Measurements from ENCODE around the gene NSMCE1. TPM values are rescaled to one million over a fixed set of nuclear protein-coding genes. Genes with fewer than 3 reads are reported as not detected.

The NSMCE1 gene
- total RNA-seq, 1 experiment from 2014 or later: 106 TPM

- TF ChIP-seq CTCF (IDR thresholded peaks at IDR 0.05; ENCODE audit: unreplicated experiment): no peak
- no peak for DNase-seq (ENCODE audit: unreplicated experiment)
- Mint-ChIP-seq H3K9me3 (ENCODE audit: unreplicated experiment) (no peaks in the 10 kb centered on the region), H3K4me3 (ENCODE audit: unreplicated experiment) (no peak overlapping the region), H3K27me3 (ENCODE audit: insufficient read depth, unreplicated experiment) (no peaks in the 10 kb centered on the region), H3K4me1 (ENCODE audit: insufficient read depth, unreplicated experiment) (peaks cover 23% of the 10 kb centered on the region), H3K27ac (ENCODE audit: low read depth, unreplicated experiment) (peak overlapping the region; percentile 5), H3K36me3 (ENCODE audit: insufficient read depth, unreplicated experiment) (peaks cover 39% of the 10 kb centered on the region)
- ChIA-PET CTCF (interaction anchor here (0.6 to 11.0 kb wide), 4 partner anchors 11 to 210 kb away, joined by 3 to 248 read pairs (median 4); no protein-coding TSS in a partner anchor), POLR2A (interaction anchor here (1.4 kb wide), 1 partner anchor 84 kb away, joined by 4 read pairs; no protein-coding TSS in a partner anchor)
- intact Hi-C loops (cut with micrococcal nuclease): no loop called here
- BruUV-seq (replicated peaks): no TSS peak
Measured at GRCh38 chr16:27238591-27238990, 30.0 kb downstream of the NSMCE1 start.

- peaks cover 23% of the 10 kb centered on the region for H3K4me1 Mint-ChIP-seq (ENCODE audit: insufficient read depth, unreplicated experiment)
- H3K9me3 Mint-ChIP-seq (ENCODE audit: unreplicated experiment): no peaks in the 10 kb centered on the region
- peaks cover 39% of the 10 kb centered on the region for H3K36me3 Mint-ChIP-seq (ENCODE audit: insufficient read depth, unreplicated experiment)
- intact Hi-C loops (cut with micrococcal nuclease): no loop called here
- no peak for DNase-seq (ENCODE audit: unreplicated experiment)
- H3K4me3 Mint-ChIP-seq (ENCODE audit: unreplicated experiment): no peak overlapping the region
- H3K27me3 Mint-ChIP-seq (ENCODE audit: insufficient read depth, unreplicated experiment): no peaks in the 10 kb centered on the region
- H3K27ac Mint-ChIP-seq (ENCODE audit: low read depth, unreplicated experiment): peak overlapping the region; percentile 5
- no TSS peak for BruUV-seq (replicated peaks)
- CTCF ChIA-PET: interaction anchor here (0.5 to 11.0 kb wide), 6 partner anchors 124 to 219 kb away, joined by 3 to 248 read pairs (median 6); no protein-coding TSS in a partner anchor
- TF ChIP-seq CTCF (IDR thresholded peaks at IDR 0.05; ENCODE audit: unreplicated experiment): no peak
- POLR2A ChIA-PET: interaction anchor here (1.4 kb wide), 1 partner anchor 84 kb away, joined by 4 read pairs; no protein-coding TSS in a partner anchor
Measured at GRCh38 chr16:27238016-27238587, 30.5 kb downstream of the NSMCE1 start.

- BruUV-seq (replicated peaks): no TSS peak
- peak overlapping the region; percentile 66 for H3K27ac Mint-ChIP-seq (ENCODE audit: low read depth, unreplicated experiment)
- H3K4me1 Mint-ChIP-seq (ENCODE audit: insufficient read depth, unreplicated experiment): peaks cover 23% of the 10 kb centered on the region
- POLR2A ChIA-PET: interaction anchor here (1.4 kb wide), 1 partner anchor 85 kb away, joined by 4 read pairs; no protein-coding TSS in a partner anchor
- no peak for TF ChIP-seq CTCF (IDR thresholded peaks at IDR 0.05; ENCODE audit: unreplicated experiment)
- no peak overlapping the region for H3K4me3 Mint-ChIP-seq (ENCODE audit: unreplicated experiment)
- no peaks in the 10 kb centered on the region for H3K27me3 Mint-ChIP-seq (ENCODE audit: insufficient read depth, unreplicated experiment)
- CTCF ChIA-PET: interaction anchor here (0.5 to 11.0 kb wide), 11 partner anchors 12 to 227 kb away, joined by 3 to 248 read pairs (median 8); no protein-coding TSS in a partner anchor
- DNase-seq (ENCODE audit: unreplicated experiment): no peak
- no peaks in the 10 kb centered on the region for H3K9me3 Mint-ChIP-seq (ENCODE audit: unreplicated experiment)
- intact Hi-C loops (cut with micrococcal nuclease): no loop called here
- peaks cover 42% of the 10 kb centered on the region for H3K36me3 Mint-ChIP-seq (ENCODE audit: insufficient read depth, unreplicated experiment)
Measured at GRCh38 chr16:27237219-27238015, 31.2 kb downstream of the NSMCE1 start.

GRCh38 chr16:27236635-27237218, 31.8 kb downstream of the NSMCE1 start:
- TF ChIP-seq CTCF (IDR thresholded peaks at IDR 0.05; ENCODE audit: unreplicated experiment): no peak
- no peaks in the 10 kb centered on the region for H3K9me3 Mint-ChIP-seq (ENCODE audit: unreplicated experiment)
- intact Hi-C loops (cut with micrococcal nuclease): no loop called here
- peak overlapping the region; percentile 66 for H3K27ac Mint-ChIP-seq (ENCODE audit: low read depth, unreplicated experiment)
- H3K27me3 Mint-ChIP-seq (ENCODE audit: insufficient read depth, unreplicated experiment): no peaks in the 10 kb centered on the region
- H3K4me3 Mint-ChIP-seq (ENCODE audit: unreplicated experiment): no peak overlapping the region
- peaks cover 23% of the 10 kb centered on the region for H3K4me1 Mint-ChIP-seq (ENCODE audit: insufficient read depth, unreplicated experiment)
- no TSS peak for BruUV-seq (replicated peaks)
- DNase-seq (ENCODE audit: unreplicated experiment): no peak
- CTCF ChIA-PET: interaction anchor here (0.6 to 11.0 kb wide), 18 partner anchors 13 to 228 kb away, joined by 3 to 248 read pairs (median 7); no protein-coding TSS in a partner anchor
- peaks cover 42% of the 10 kb centered on the region for H3K36me3 Mint-ChIP-seq (ENCODE audit: insufficient read depth, unreplicated experiment)
- POLR2A ChIA-PET: interaction anchor here (0.8 kb wide), 1 partner anchor 78 kb away, joined by 4 read pairs; no protein-coding TSS in a partner anchor

Data from MCF 10A (cell line).